OCI-LY7 (cell line): Measurements from ENCODE around the gene DPT. TPM values are rescaled to one million over a fixed set of nuclear protein-coding genes. Genes with fewer than 3 reads are reported as not detected.

ENCODE experiments used
- BruUV-seq: library from RNA; stranded (reverse); fragments of 400-500 nt; replicated peaks from 2 replicates; lab custom pipeline; 2021; lab: Mats Ljungman, UMichigan
- CTCF ChIA-PET: fragments of 300-600 bp; sonication (Branson Sonifier 250); formaldehyde crosslinking; loops from one replicate; lab custom pipeline; 2022; ENCODE audit warnings: antibody characterized with exemption; ENCODE audit not compliant: unreplicated experiment; lab: Charles Lee
- POLR2A ChIA-PET: fragments of 300-600 bp; sonication (Branson Sonifier 250); formaldehyde crosslinking; loops from one replicate; lab custom pipeline; 2022; ENCODE audit warnings: antibody characterized with exemption; lab: Charles Lee
- DNase-seq: peaks from one replicate; pipeline ENCODE4 v3.0.0-alpha.2; 2015; ENCODE audit warnings: low spot score
- H2AFZ ChIP-seq: fragments of 200-600 bp; sonication (generic), shearing (Covaris generic); 2 replicates; pipeline ENCODE4 v1.6.1; 2014; ENCODE audit warnings: mild to moderate bottlenecking, antibody characterized with exemption, low read length, moderate library complexity
- H3K27ac ChIP-seq: fragments of 200-600 bp; sonication (generic); 2 replicates; pipeline ENCODE4 v1.5.1; 2014; ENCODE audit warnings: mixed run types, low read depth, mild to moderate bottlenecking, moderate library complexity, low read length, inconsistent platforms; ENCODE audit not compliant: poor library complexity, severe bottlenecking
- H3K36me3 ChIP-seq: fragments of 200-600 bp; sonication (generic); 2 replicates; pipeline ENCODE4 v1.6.1; 2014; ENCODE audit warnings: mild to moderate bottlenecking, antibody characterized with exemption, low read length, moderate library complexity, mixed read lengths; ENCODE audit not compliant: insufficient read depth
- H3K4me1 ChIP-seq: fragments of 200-600 bp; sonication (generic); 2 replicates; pipeline ENCODE4 v1.5.1; 2014; ENCODE audit warnings: mild to moderate bottlenecking, low read length; ENCODE audit not compliant: insufficient read depth, poor library complexity, severe bottlenecking
- H3K4me2 ChIP-seq: fragments of 200-600 bp; sonication (generic); 2 replicates; pipeline ENCODE4 v1.6.1; 2014; ENCODE audit warnings: mild to moderate bottlenecking, low read length
- H3K4me3 ChIP-seq: fragments of 200-600 bp; sonication (generic); 2 replicates; pipeline ENCODE4 v1.5.1; 2014; ENCODE audit warnings: mild to moderate bottlenecking, low read depth, low read length; ENCODE audit not compliant: poor library complexity, severe bottlenecking
- H3K79me2 ChIP-seq: fragments of 200-600 bp; sonication (generic); 2 replicates; pipeline ENCODE4 v1.6.1; 2016; ENCODE audit warnings: low read depth, mild to moderate bottlenecking, low read length, moderate library complexity, mixed read lengths; ENCODE audit not compliant: insufficient read depth
- H3K9me2 ChIP-seq: fragments of 200-600 bp; sonication (generic); 2 replicates; pipeline ENCODE4 v1.6.1; 2016; ENCODE audit warnings: mild to moderate bottlenecking, low read length, mixed read lengths; ENCODE audit not compliant: insufficient read depth
- H3K9me3 ChIP-seq: fragments of 200-600 bp; sonication (generic); 2 replicates; pipeline ENCODE4 v1.6.1; 2014; ENCODE audit warnings: mild to moderate bottlenecking, mixed run types, low read length, mixed read lengths
- H4K20me1 ChIP-seq: fragments of 200-600 bp; sonication (generic); 2 replicates; pipeline ENCODE4 v1.6.1; 2014; ENCODE audit warnings: mild to moderate bottlenecking, antibody characterized with exemption, low read length, moderate library complexity, mixed read lengths; ENCODE audit not compliant: insufficient read depth
- CTCF ChIP-seq: fragments of 200-600 bp; sonication (generic); conservative IDR thresholded peaks from 2 replicates; pipeline ENCODE4 v1.5.1; 2014; ENCODE audit warnings: mild to moderate bottlenecking, antibody characterized with exemption, low read length, moderate library complexity, mixed read lengths
- EZH2phosphoT487 ChIP-seq: fragments of 200-600 bp; sonication (generic); IDR thresholded peaks from 2 replicates; pipeline ENCODE4 v1.6.1; 2018; ENCODE audit warnings: low read depth, borderline replicate concordance, mild to moderate bottlenecking, mixed run types, antibody characterized with exemption, low read length, moderate library complexity, mixed read lengths
- intact Hi-C: fragments of 100-400 bp; cut with micrococcal nuclease; formaldehyde crosslinking; loops from one replicate; pipeline ENCODE4 v1.10.0; 2022; ENCODE audit not compliant: unreplicated experiment
- total RNA-seq, 2 experiments: library from RNA; depleted of rRNA in 1 of 2; stranded (reverse); fragments of >200 nt in 1 of 2; shearing (Covaris generic) in 1 of 2; gene quantifications; 2 replicates each; pipeline ENCODE4 v1.2.3, GENCODE V29; 2014 to 2022

DPT gene
- total RNA-seq, 2 experiments from 2014 or later: not detected

GRCh38 chr1:168752171-168752832, 23.3 kb upstream of the DPT start:
- CTCF ChIA-PET: no interaction called here

GRCh38 chr1:168751195-168751650, 22.2 kb upstream of the DPT start:
- ChIA-PET CTCF (no interaction called here), POLR2A (interaction anchor here (0.5 to 0.6 kb wide), 2 partner anchors 101 to 635 kb away, joined by 3 read pairs; no protein-coding TSS in a partner anchor)
- BruUV-seq: no TSS peak
- Histone ChIP-seq H3K4me1 (no peaks in the 10 kb centered on the region), H3K4me3 (no peak overlapping the region), H3K79me2 (no peaks in the 10 kb centered on the region), H3K36me3 (no peaks in the 10 kb centered on the region), H3K9me2 (no peaks in the 10 kb centered on the region), H3K9me3 (no peaks in the 10 kb centered on the region), H2AFZ (no peak overlapping the region), H3K27ac (no peak overlapping the region), H3K4me2 (no peak overlapping the region), H4K20me1 (no peaks in the 10 kb centered on the region)
- no peak for DNase-seq
- no peak for TF ChIP-seq CTCF
- no peak for TF ChIP-seq EZH2phosphoT487
- intact Hi-C loops: no loop called here

More at GRCh38 chr1:168752171-168752832, 23.3 kb upstream of the DPT start:
- TF ChIP-seq CTCF (no peak), EZH2phosphoT487 (no peak)
- Histone ChIP-seq H3K36me3 (no peaks in the 10 kb centered on the region), H3K9me3 (no peaks in the 10 kb centered on the region), H3K27ac (no peak overlapping the region), H3K4me3 (no peak overlapping the region), H3K4me2 (no peak overlapping the region), H3K79me2 (no peaks in the 10 kb centered on the region), H4K20me1 (no peaks in the 10 kb centered on the region), H3K4me1 (no peaks in the 10 kb centered on the region), H3K9me2 (no peaks in the 10 kb centered on the region), H2AFZ (no peak overlapping the region)
- BruUV-seq: no TSS peak
- intact Hi-C loops: no loop called here
- no peak for DNase-seq
- POLR2A ChIA-PET: interaction anchor here (0.6 kb wide), 1 partner anchor 42 kb away, joined by 4 read pairs; no protein-coding TSS in a partner anchor

GRCh38 chr1:168742994-168743650, 14.1 kb upstream of the DPT start:
- intact Hi-C loops: no loop called here
- ChIA-PET POLR2A (no interaction called here), CTCF (no interaction called here)
- no peak overlapping the region for H3K27ac ChIP-seq
- no peaks in the 10 kb centered on the region for H3K9me3 ChIP-seq
- TF ChIP-seq EZH2phosphoT487: no peak
- no peak for TF ChIP-seq CTCF
- no peaks in the 10 kb centered on the region for H3K9me2 ChIP-seq
- H3K79me2 ChIP-seq: no peaks in the 10 kb centered on the region
- no peak overlapping the region for H3K4me3 ChIP-seq
- H4K20me1 ChIP-seq: no peaks in the 10 kb centered on the region
- no peak overlapping the region for H3K4me2 ChIP-seq
- DNase-seq: no peak
- no peak overlapping the region for H2AFZ ChIP-seq
- BruUV-seq: no TSS peak
- no peaks in the 10 kb centered on the region for H3K4me1 ChIP-seq
- H3K36me3 ChIP-seq: no peaks in the 10 kb centered on the region
